Measurements from ENCODE around the gene SH3D19.

Gene SH3D19

GRCh38 chr4:151246742-151247141 is 78.7 kb downstream of the SH3D19 start:
- Histone ChIP-seq H3K4ac (ENCODE audit: low read depth, low read length) (no peak overlapping the region), H3K79me1 (ENCODE audit: low read length) (peaks cover 2% of the 10 kb centered on the region), H3K27me3 (ENCODE audit: insufficient read depth, low read length) (no peaks in the 10 kb centered on the region), H3K36me3 (ENCODE audit: control insufficient read depth in 1 of 2, insufficient read depth in 2 of 2, low read length in 2 of 2) (no peaks in the 10 kb centered on the region), H2AK5ac (ENCODE audit: low read length) (no peak overlapping the region), H2BK12ac (ENCODE audit: low read length) (no peak overlapping the region), H3K9ac (ENCODE audit: low read length) (no peak overlapping the region), H3K4me3 (ENCODE audit: low read depth, low read length) (no peak overlapping the region), H3K4me2 (ENCODE audit: low read length) (no peak overlapping the region), H3K18ac (ENCODE audit: low read length) (no peak overlapping the region), H3K27ac (ENCODE audit: low read depth, low read length) (no peak overlapping the region), H2BK120ac (ENCODE audit: insufficient read depth, low read length, poor library complexity) (no peak overlapping the region), H3K79me2 (ENCODE audit: control insufficient read depth, insufficient read depth, low read length, poor library complexity) (no peaks in the 10 kb centered on the region), H4K8ac (ENCODE audit: low read depth, low read length) (no peak overlapping the region), H3K14ac (ENCODE audit: low read length) (no peak overlapping the region), H3K23ac (ENCODE audit: low read length) (no peak overlapping the region), H2AFZ (ENCODE audit: insufficient read depth, low read length, poor library complexity) (no peak overlapping the region), H3K4me1 (ENCODE audit: control insufficient read depth in 1 of 2, insufficient read depth in 2 of 2, low read length in 2 of 2) (peaks cover 0 to 4% of the 10 kb centered on the region in 2 experiments), H3K9me3 (ENCODE audit: insufficient read depth, low read depth, low read length) (no peaks in the 10 kb centered on the region), H4K12ac (ENCODE audit: low read depth, low read length) (no peak overlapping the region), H4K91ac (ENCODE audit: low read depth, low read length) (no peak overlapping the region), H2BK5ac (ENCODE audit: low read depth, low read length, poor library complexity) (no peak overlapping the region)
- WGBS (ENCODE audit: extremely low coverage, insufficient coverage, insufficient read length): no CpG with 5 or more reads among the region's 2 CpGs
- no peak for DNase-seq

- Histone ChIP-seq H4K8ac (ENCODE audit: low read depth, low read length) (no peak overlapping the region), H3K79me1 (ENCODE audit: low read length) (peaks cover 2% of the 10 kb centered on the region), H2BK5ac (ENCODE audit: low read depth, low read length, poor library complexity) (no peak overlapping the region), H2BK120ac (ENCODE audit: insufficient read depth, low read length, poor library complexity) (no peak overlapping the region), H4K91ac (ENCODE audit: low read depth, low read length) (no peak overlapping the region), H3K27ac (ENCODE audit: low read depth, low read length) (no peak overlapping the region), H3K23ac (ENCODE audit: low read length) (no peak overlapping the region), H3K18ac (ENCODE audit: low read length) (no peak overlapping the region), H4K12ac (ENCODE audit: low read depth, low read length) (no peak overlapping the region), H3K27me3 (ENCODE audit: insufficient read depth, low read length) (no peaks in the 10 kb centered on the region), H3K4me1 (ENCODE audit: control insufficient read depth in 1 of 2, insufficient read depth in 2 of 2, low read length in 2 of 2) (peaks cover 0 to 4% of the 10 kb centered on the region in 2 experiments), H3K9me3 (ENCODE audit: insufficient read depth, low read depth, low read length) (no peaks in the 10 kb centered on the region), H2BK12ac (ENCODE audit: low read length) (no peak overlapping the region), H3K4me2 (ENCODE audit: low read length) (no peak overlapping the region), H2AFZ (ENCODE audit: insufficient read depth, low read length, poor library complexity) (no peak overlapping the region), H3K4me3 (ENCODE audit: low read depth, low read length) (no peak overlapping the region), H3K4ac (ENCODE audit: low read depth, low read length) (no peak overlapping the region), H3K9ac (ENCODE audit: low read length) (no peak overlapping the region), H3K36me3 (ENCODE audit: control insufficient read depth in 1 of 2, insufficient read depth in 2 of 2, low read length in 2 of 2) (no peaks in the 10 kb centered on the region), H3K79me2 (ENCODE audit: control insufficient read depth, insufficient read depth, low read length, poor library complexity) (no peaks in the 10 kb centered on the region), H3K14ac (ENCODE audit: low read length) (no peak overlapping the region), H2AK5ac (ENCODE audit: low read length) (no peak overlapping the region)
- no CpG with 5 or more reads among the region's 2 CpGs for WGBS (ENCODE audit: extremely low coverage, insufficient coverage, insufficient read length)
- peak in 1 of 2 donors; percentile 22 for DNase-seq
Observed at GRCh38 chr4:151242305-151242704, 83.1 kb downstream of the SH3D19 start.

GRCh38 chr4:151239608-151240007 is 85.8 kb downstream of the SH3D19 start:
- no peak overlapping the region for H3K9ac ChIP-seq (ENCODE audit: low read length)
- H3K4me1 ChIP-seq (ENCODE audit: control insufficient read depth in 1 of 2, insufficient read depth in 2 of 2, low read length in 2 of 2): peaks cover 0 to 4% of the 10 kb centered on the region in 2 experiments
- no peak overlapping the region for H4K12ac ChIP-seq (ENCODE audit: low read depth, low read length)
- no peak overlapping the region for H3K4me2 ChIP-seq (ENCODE audit: low read length)
- H3K79me2 ChIP-seq (ENCODE audit: control insufficient read depth, insufficient read depth, low read length, poor library complexity): no peaks in the 10 kb centered on the region
- H2AFZ ChIP-seq (ENCODE audit: insufficient read depth, low read length, poor library complexity): no peak overlapping the region
- H3K18ac ChIP-seq (ENCODE audit: low read length): no peak overlapping the region
- H3K14ac ChIP-seq (ENCODE audit: low read length): no peak overlapping the region
- H2BK5ac ChIP-seq (ENCODE audit: low read depth, low read length, poor library complexity): no peak overlapping the region
- no peak overlapping the region for H3K4me3 ChIP-seq (ENCODE audit: low read depth, low read length)
- no peak overlapping the region for H3K23ac ChIP-seq (ENCODE audit: low read length)
- H2BK12ac ChIP-seq (ENCODE audit: low read length): no peak overlapping the region
- H4K8ac ChIP-seq (ENCODE audit: low read depth, low read length): no peak overlapping the region
- H3K4ac ChIP-seq (ENCODE audit: low read depth, low read length): no peak overlapping the region
- H3K27ac ChIP-seq (ENCODE audit: low read depth, low read length): no peak overlapping the region
- H2BK120ac ChIP-seq (ENCODE audit: insufficient read depth, low read length, poor library complexity): no peak overlapping the region
- no peaks in the 10 kb centered on the region for H3K36me3 ChIP-seq (ENCODE audit: control insufficient read depth in 1 of 2, insufficient read depth in 2 of 2, low read length in 2 of 2)
- no peak for DNase-seq
- peaks cover 2% of the 10 kb centered on the region for H3K79me1 ChIP-seq (ENCODE audit: low read length)
- H3K27me3 ChIP-seq (ENCODE audit: insufficient read depth, low read length): no peaks in the 10 kb centered on the region
- no peak overlapping the region for H2AK5ac ChIP-seq (ENCODE audit: low read length)
- H3K9me3 ChIP-seq (ENCODE audit: insufficient read depth, low read depth, low read length): no peaks in the 10 kb centered on the region
- no peak overlapping the region for H4K91ac ChIP-seq (ENCODE audit: low read depth, low read length)
- WGBS (ENCODE audit: extremely low coverage, insufficient coverage, insufficient read length): no CpG with 5 or more reads among the region's 3 CpGs

- H2AFZ ChIP-seq (ENCODE audit: insufficient read depth, low read length, poor library complexity): no peak overlapping the region
- no peak overlapping the region for H3K14ac ChIP-seq (ENCODE audit: low read length)
- H3K18ac ChIP-seq (ENCODE audit: low read length): no peak overlapping the region
- H3K9me3 ChIP-seq (ENCODE audit: insufficient read depth, low read depth, low read length): no peaks in the 10 kb centered on the region
- H3K27me3 ChIP-seq (ENCODE audit: insufficient read depth, low read length): no peaks in the 10 kb centered on the region
- no peak overlapping the region for H2AK5ac ChIP-seq (ENCODE audit: low read length)
- WGBS (ENCODE audit: extremely low coverage, insufficient coverage, insufficient read length): no CpG with 5 or more reads among the region's 3 CpGs
- H4K12ac ChIP-seq (ENCODE audit: low read depth, low read length): no peak overlapping the region
- no peak overlapping the region for H2BK120ac ChIP-seq (ENCODE audit: insufficient read depth, low read length, poor library complexity)
- H3K4ac ChIP-seq (ENCODE audit: low read depth, low read length): no peak overlapping the region
- H3K27ac ChIP-seq (ENCODE audit: low read depth, low read length): no peak overlapping the region
- H2BK12ac ChIP-seq (ENCODE audit: low read length): no peak overlapping the region
- no peak overlapping the region for H3K9ac ChIP-seq (ENCODE audit: low read length)
- no peak overlapping the region for H3K23ac ChIP-seq (ENCODE audit: low read length)
- DNase-seq: no peak
- peaks cover 0 to 4% of the 10 kb centered on the region in 2 experiments for H3K4me1 ChIP-seq (ENCODE audit: control insufficient read depth in 1 of 2, insufficient read depth in 2 of 2, low read length in 2 of 2)
- H3K79me1 ChIP-seq (ENCODE audit: low read length): peaks cover 2% of the 10 kb centered on the region
- H3K79me2 ChIP-seq (ENCODE audit: control insufficient read depth, insufficient read depth, low read length, poor library complexity): no peaks in the 10 kb centered on the region
- no peaks in the 10 kb centered on the region for H3K36me3 ChIP-seq (ENCODE audit: control insufficient read depth in 1 of 2, insufficient read depth in 2 of 2, low read length in 2 of 2)
- H3K4me2 ChIP-seq (ENCODE audit: low read length): no peak overlapping the region
- H3K4me3 ChIP-seq (ENCODE audit: low read depth, low read length): no peak overlapping the region
- no peak overlapping the region for H4K91ac ChIP-seq (ENCODE audit: low read depth, low read length)
- no peak overlapping the region for H2BK5ac ChIP-seq (ENCODE audit: low read depth, low read length, poor library complexity)
- H4K8ac ChIP-seq (ENCODE audit: low read depth, low read length): no peak overlapping the region
Observed at GRCh38 chr4:151238477-151238876, 86.9 kb downstream of the SH3D19 start.

All from trophoblast cell (in vitro differentiated cells and primary cell).